ENCODE data around the gene PRUNE2.

DNA sequence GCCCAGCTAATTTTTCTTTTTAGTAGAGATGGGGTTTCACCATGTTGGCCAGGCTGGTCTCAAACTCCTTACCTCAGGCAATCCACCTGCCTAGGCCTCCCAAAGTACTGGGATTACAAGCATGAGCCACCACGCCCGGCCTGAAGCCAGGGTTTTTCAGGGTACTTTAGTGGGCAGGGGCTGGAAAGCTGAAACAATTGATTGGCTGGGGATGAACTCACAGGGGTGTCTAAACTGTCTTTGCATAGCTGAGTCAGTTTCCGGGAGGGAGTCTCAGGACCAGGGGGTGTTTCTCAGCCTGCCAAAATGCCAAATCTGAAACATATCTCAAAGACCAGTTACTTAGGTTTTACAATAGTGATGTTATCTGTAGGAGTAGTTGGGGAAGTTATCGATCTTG, 46.1 kb downstream of the PRUNE2 start:
- no peak for TF ChIP-seq EZH2phosphoT487 (IDR thresholded peaks at IDR 0.05; ENCODE audit: low read depth, severe bottlenecking, unreplicated experiment)
- TF ChIP-seq, protein P1, sequence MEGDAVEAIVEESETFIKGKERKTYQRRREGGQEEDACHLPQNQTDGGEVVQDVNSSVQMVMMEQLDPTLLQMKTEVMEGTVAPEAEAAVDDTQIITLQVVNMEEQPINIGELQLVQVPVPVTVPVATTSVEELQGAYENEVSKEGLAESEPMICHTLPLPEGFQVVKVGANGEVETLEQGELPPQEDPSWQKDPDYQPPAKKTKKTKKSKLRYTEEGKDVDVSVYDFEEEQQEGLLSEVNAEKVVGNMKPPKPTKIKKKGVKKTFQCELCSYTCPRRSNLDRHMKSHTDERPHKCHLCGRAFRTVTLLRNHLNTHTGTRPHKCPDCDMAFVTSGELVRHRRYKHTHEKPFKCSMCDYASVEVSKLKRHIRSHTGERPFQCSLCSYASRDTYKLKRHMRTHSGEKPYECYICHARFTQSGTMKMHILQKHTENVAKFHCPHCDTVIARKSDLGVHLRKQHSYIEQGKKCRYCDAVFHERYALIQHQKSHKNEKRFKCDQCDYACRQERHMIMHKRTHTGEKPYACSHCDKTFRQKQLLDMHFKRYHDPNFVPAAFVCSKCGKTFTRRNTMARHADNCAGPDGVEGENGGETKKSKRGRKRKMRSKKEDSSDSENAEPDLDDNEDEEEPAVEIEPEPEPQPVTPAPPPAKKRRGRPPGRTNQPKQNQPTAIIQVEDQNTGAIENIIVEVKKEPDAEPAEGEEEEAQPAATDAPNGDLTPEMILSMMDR (IDR thresholded peaks at IDR 0.05; ENCODE audit: poor library complexity) = no peak

All from hepatocyte (in vitro differentiated cells).